ENCODE data around the gene DNAJB13. TPM values are rescaled to one million over a fixed set of nuclear protein-coding genes. Genes with fewer than 3 reads are reported as not detected.
"Not testable (repeated sequence)": the region's sequence is repeated elsewhere in the genome, so short reads cannot be mapped to it uniquely, and the experiment has no call there.

Gene DNAJB13, protein sequence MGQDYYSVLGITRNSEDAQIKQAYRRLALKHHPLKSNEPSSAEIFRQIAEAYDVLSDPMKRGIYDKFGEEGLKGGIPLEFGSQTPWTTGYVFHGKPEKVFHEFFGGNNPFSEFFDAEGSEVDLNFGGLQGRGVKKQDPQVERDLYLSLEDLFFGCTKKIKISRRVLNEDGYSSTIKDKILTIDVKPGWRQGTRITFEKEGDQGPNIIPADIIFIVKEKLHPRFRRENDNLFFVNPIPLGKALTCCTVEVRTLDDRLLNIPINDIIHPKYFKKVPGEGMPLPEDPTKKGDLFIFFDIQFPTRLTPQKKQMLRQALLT
- total RNA-seq: not detected in 2 replicates

DNA sequence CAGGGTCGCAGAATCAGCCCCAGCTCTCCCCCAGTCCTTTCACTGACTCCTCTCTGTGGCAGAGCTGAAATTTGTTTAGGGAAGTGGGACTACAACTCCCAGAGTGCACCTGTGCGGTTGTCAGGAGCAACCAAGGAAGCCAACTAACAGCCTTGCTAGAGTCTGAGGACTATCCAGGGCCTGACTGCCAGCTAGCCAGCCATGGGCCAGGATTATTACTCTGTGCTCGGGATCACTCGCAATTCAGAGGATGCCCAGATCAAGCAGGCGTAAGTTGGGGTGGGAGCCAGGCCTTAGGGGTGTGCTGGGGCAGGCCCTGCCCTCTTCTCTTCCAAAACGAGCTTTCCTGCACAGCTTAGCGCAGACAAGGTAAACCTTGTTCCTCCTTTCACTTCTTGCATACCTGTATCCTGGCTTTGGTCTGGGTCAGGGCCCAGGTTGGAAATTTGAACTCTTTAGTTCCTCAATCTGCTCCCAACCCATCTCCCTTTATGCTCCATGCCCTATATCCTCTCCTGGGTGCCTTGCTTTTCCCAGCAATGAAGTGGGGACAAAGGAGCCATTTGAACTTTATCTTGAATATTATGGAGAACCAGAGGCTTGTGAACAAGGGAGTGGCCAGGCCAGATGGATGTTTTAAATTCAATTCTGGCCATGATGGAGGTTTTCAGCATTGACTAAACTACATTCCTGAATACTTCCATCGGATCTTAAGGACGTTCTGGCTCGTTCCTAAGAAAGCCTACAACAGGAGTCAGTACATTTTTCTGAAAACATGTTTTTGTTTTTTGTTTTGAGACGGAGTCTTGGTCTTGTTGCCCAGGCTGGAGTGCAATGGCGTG lies at the start of gene DNAJB13:
TSS of gene DNAJB13 (plus strand) at position 158 of the 842 bp plus-strand sequence. CDS start at position 202, 44 bp downstream.
- no peak for DNase-seq (ENCODE audit: low read depth, low spot score)

DNA sequence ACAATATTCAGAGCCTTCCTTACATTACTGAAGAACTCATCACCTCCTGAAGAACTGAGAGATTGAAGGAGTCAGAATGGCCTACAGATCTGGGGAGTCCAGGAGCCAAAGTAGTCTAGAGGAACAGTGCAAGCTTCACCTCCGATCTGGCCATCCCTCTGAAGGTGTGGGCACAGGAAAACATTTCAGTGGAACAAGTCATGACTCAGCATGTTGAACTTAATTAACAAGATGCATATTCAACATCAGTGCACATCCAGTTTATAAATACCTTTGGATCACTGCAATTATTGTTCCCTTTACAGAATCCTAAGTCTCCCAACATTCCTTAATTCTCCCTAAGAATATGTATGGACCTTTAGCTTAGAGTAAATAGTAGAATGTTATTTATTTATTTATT lies 48.5 kb upstream of the DNAJB13 start:
- DNase-seq (ENCODE audit: low read depth, low spot score): no peak

DNA sequence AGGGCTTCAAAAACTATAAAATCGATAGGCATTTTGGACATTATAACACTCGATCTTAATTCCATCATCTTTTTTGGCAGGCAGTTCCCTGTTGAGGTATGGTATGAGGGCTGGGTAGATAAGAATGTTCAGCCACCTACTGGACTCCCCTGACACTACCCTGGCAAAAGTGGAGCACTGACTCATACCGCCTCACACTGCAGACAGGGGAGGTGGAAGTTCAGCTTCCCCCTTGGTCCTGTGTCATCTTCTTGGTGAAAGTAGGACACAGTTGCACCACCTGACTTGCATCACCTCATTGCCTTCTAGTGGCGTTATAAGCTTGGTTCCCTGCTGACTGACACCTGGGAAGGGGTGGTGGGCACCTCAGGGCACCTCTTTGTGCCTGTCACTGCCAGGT lies 43.6 kb upstream of the DNAJB13 start:
- DNase-seq (ENCODE audit: low read depth, low spot score): no peak

DNA sequence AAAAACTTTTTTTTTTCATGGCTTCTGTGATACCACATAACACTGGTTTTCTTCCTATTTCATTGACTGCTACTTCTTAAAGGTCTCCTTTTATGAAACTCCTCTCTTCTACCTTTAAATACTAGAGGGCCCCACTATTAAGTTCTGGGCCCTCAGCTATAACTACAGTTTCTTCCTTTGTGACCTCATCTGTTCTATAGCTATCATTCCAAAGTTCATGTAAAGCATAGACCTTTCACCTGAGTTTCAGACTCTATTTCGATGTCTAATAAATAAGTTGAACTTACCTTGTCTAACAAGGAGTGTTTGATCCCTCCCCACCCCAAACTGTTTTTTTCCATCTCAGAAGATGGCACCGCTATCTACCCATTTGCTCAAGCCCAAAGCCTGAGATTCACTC lies 38.8 kb upstream of the DNAJB13 start:
- DNase-seq (ENCODE audit: low read depth, low spot score): no peak

DNA sequence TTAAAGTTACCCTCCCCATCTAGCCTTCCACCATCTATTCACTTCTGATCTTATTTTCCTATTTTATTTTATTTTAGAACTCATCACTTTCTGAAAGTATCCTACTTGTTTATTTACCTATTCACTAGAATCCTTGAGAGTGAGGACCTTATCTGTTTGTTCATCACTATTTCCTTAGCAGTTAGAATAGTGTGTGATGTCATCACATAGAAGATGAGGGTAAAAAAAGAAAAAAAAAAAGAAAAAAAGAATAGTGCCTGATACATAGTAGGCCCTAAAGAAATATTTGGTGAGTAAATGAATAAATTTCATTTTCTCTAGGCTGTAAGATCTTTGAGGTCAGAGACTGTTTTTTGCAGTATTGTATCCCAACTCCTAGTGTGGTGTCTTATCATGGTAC lies 37.4 kb upstream of the DNAJB13 start:
- DNase-seq (ENCODE audit: low read depth, low spot score): no peak

DNA sequence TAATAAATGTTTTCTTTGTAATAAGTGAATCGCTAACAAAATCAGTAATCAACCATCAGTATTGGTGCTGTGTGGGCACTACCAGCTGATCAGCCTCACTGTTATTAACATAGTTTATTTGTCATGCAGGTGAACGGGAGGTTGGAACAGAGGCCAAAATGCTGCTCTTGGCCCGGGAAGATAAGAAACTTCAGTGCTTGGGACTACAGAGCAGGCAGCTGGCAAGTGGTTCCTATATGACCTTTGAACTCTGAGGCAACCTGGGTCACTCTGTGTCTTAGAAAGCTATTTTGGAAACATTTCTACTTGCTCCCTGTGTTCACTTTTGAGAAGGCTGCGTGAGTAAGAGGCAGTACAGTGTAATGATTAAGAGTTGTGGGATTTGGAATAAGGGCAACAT lies 36.5 kb upstream of the DNAJB13 start:
- DNase-seq (ENCODE audit: low read depth, low spot score): no peak

DNA sequence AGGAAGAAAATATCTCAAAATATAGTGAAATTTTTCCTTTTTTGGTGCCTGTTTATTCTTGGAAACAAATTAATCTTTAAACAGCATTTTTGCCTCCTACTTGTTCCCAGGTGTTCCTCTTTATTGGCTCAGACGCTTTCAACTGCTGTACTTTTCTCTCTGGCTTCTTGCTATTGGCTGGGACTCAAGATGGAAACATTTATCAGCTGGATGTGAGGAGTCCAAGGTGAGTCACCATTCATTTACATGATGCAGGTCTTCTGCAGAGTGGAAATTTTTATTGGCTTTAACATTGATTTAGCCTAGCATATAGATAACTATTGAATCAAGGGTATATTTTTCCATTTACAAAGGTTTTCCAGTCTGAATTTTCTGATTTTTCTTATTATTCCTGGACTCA lies 34.4 kb upstream of the DNAJB13 start:
- DNase-seq (ENCODE audit: low read depth, low spot score): no peak

DNA sequence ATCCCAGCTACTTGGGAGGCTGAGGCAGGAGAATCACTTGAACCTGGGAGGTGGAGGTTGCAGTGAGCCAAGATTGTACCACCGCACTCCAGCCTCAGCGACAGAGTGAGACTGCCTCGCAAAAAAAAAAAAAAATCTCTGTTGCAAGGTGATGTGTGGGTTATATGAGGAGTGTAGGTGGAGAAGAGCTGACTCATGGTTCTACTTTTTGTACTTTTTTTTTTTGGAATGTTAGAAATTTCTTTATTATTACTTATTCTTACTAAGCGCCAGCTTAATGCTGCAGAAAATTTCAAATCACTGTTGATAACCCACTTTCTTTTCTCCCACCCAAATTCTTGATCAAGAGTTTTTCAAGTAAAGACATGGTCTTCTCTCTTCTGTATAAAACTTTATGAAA lies 29.6 kb upstream of the DNAJB13 start:
- DNase-seq (ENCODE audit: low read depth, low spot score): no peak

DNA sequence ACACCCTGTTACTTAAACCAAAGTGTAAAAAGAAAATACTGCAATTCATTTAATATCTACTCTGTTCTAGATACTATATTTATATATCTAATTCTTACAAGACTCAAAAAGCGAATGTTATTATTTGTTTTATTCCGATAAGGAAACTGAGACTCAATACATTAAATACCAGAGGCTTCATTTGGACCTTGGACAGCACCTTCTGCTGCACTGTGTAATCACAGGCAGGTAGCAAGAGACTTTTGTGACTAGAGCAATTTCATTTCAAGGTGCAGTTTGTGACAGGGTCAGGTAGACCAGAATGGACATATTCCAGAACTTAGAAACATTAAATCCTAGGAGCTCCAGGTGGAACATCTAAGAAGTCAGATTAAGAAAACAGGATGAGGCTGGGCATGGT lies 21.4 kb upstream of the DNAJB13 start:
- no peak for DNase-seq (ENCODE audit: low read depth, low spot score)

DNA sequence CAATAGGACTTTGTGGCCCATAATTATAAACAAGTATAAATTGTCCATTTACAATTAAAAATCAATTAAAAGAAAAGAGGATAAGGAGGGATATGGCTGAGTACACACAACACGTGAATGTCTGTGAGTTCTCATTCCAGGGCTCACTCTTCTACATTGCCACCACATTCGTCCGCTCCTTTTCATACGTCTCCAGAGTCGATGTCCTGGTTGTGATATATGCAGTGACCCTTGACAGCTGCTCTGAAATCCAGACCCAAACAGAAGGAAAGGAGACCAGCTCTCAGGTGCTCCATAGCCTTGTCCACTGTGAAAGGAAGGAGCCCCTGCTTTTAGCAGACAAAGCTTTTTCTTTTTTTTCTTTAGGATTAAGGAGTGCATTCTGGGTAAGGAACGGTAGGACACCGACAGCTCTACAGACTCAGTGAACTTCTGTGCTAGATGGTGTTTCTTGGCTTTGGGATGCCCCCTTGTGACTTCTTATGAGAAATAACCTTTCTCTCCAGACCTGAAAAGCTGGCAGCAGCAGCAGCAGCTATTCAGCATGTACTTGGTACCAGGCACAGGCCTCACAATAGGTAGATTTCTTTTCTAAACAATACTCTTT lies 19.7 kb upstream of the DNAJB13 start:
- DNase-seq (ENCODE audit: low read depth, low spot score): peak; percentile 29

DNA sequence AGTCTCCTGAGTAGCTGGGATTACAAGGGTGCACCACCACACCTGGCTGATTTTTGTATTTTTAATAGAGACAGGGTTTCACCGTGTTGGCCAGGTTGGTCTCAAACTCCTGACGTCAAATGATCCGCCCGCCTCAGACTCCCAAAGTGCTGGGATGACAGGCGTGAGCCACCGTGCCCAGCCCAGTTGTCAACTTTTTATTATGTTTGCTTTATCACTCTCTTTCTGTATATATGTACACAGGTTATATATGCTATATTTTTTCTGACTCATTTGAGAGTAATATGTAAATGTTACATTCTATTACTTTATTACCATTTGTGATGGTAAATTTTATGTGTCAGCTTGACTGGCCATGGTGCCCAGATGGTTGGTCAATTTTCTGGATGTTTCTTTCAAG lies 18.9 kb upstream of the DNAJB13 start:
- DNase-seq (ENCODE audit: low read depth, low spot score): no peak

DNA sequence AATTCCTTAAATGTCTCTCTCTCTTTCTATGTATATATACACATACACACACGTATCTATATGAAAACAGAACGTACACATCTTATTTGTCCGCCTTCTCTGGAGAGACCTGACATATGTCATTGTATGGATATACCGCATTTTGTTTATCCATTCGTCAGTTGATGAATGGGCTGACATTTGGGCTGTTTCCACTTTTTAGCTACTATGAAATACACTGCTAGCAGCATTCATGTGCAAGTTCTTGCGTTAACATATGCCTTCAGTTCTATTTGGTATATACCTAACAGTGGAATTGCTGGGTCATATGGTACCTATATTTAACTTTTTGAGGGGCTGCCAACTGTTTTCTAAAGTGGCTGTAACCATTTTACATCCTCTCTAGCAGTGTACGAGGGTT lies 18.0 kb upstream of the DNAJB13 start:
- DNase-seq (ENCODE audit: low read depth, low spot score): no peak

DNA sequence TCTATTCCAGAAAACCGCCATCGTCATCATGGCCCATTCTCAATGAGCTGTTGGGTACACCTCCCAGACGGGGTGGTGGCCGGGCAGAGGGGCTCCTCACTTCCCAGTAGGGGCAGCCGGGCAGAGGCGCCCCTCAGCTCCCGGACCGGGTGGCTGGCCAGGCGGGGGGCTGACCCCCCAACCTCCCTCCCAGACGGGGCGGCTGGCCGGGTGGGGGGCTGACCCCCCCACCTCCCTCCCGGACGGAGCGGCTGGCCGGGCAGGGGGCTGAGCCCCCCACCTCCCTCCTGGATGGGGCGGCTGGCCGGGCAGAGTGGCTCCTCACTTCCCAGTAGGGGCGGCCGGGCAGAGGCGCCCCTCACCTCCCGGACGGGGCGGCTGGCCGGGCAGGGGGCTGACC lies 14.8 kb upstream of the DNAJB13 start:
- DNase-seq (ENCODE audit: low read depth, low spot score): not testable (repeated sequence)

DNA sequence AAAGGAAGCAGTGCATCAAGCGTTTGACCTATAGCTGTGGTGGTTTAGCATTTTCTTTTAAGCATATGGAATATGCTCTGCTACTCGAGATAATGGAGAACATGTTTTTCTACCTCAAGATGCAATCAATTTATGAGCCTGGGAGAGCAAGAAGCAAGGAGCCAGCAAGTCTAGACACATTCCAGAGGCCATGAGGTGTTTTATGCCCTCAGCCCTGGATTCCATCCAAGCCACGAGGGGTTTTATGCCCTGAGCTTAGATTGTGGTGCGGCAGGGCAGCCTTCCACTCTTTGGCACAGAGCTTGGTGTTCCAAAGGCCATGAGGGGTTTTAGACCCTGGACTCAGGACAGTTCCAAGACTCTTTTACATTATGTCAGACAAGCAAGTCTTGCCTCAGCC lies 11.7 kb upstream of the DNAJB13 start:
- DNase-seq (ENCODE audit: low read depth, low spot score): no peak

DNA sequence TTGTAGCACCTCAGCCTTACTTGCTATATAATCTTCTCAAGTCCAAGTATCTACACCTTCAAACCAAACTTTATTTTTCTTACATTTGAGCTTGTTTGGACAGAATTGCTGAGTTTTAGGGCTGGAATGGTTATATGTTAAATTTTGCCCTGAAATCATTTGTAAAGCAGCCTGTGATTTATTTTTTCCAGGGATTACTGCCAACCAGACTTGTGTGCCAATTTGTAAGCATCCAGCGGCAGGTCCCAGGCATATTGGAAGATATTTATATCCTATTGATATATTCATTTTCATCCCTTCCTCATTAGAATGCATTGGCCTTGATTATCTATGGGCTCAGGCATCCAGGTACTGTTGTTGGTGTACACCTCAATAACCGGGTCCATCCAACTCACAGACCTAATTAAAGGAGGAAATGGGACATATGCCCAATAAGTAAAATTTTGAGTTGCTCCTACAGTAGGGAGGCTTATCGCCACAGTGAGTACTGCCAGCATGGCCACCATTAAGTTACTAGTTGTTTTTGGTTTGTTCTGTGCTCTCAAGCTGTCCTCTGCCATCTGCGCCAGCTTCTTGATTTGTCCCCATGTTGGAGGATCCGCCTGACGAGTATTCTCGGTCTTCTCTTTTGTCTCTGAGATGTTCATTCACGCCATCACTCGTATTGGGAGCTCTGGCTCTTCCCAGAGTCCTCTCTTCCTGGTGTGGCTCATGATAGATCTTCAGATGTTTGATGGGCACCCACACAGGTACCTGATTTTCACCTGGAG lies 9.8 kb upstream of the DNAJB13 start:
- DNase-seq (ENCODE audit: low read depth, low spot score): no peak

DNA sequence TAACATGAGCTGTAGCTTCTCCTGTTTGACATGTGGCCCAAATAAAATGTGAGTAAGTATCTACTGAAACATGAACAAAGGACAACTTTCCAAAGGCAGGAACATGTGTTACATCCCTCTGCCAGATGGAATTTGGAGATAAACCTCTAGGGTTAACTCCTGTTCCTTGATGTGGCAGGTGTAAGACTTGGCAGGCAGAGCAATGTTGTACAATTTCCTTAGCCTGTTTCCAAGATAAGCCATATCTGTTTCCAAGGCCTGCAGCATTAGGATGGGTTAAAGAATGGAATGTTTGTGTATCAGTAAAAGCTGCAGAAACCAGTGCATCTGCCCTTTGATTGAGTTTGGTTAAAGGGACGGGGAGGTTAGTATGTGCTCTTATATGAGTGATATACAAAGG lies 8.8 kb upstream of the DNAJB13 start:
- peak; percentile 76 for DNase-seq (ENCODE audit: low read depth, low spot score)

DNA sequence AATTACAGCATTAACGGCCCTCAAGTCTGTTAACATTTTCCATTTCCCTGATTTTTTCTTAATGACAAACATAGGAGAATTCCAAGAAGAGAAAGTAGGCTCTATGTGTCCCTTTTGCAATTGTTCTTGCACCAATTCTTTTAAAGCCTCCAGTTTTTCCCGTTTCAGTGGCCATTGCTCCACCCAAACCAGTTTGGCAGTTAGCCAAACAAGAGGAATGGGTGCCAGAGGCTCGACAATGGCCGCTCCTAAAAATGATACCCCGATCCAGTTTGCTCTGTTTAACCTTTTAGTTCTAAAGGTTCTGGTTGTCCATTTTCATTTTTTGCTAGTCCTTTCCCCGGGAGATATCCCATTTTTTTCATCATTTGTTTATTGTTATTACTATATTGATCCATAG lies 6.7 kb upstream of the DNAJB13 start:
- no peak for DNase-seq (ENCODE audit: low read depth, low spot score)

DNA sequence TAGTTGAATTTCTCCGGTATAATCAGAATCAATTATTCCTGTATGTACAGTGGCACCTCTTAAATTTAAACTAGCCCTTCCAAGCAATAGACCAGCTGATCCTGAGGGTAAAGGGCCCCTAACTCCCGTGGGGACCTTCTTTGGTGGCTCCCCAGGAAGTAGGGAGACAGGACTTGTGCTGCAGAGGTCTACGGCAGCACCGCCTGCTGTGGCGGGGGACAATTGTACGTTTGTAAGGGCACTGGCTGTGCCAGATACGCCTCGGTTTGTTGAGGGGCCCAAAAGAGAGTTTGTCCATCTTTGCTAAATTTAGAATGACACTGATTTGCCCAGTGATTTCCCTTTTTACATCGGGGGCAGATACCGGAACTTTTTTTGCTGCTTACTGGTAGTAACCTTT lies 5.9 kb upstream of the DNAJB13 start:
- no peak for DNase-seq (ENCODE audit: low read depth, low spot score)

DNA sequence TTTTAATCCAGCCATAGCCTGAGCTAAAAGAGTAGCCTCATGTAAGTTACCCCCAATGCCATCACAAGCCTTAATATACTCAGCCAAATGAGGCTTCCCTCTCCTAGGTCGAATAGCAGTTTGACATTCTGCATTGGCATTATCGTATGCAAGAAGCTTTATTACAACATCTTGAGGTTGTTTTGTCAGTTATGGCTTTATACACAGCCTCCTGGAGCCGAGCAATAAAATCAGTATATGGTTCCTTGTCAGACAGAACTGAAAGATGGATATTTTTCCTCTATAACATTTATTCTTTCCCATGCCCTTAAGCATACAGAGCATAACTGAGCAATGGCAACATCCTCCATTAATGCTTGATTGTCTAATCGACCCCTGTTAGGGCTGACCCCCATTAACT lies 5.4 kb upstream of the DNAJB13 start:
- DNase-seq (ENCODE audit: low read depth, low spot score): no peak

DNA sequence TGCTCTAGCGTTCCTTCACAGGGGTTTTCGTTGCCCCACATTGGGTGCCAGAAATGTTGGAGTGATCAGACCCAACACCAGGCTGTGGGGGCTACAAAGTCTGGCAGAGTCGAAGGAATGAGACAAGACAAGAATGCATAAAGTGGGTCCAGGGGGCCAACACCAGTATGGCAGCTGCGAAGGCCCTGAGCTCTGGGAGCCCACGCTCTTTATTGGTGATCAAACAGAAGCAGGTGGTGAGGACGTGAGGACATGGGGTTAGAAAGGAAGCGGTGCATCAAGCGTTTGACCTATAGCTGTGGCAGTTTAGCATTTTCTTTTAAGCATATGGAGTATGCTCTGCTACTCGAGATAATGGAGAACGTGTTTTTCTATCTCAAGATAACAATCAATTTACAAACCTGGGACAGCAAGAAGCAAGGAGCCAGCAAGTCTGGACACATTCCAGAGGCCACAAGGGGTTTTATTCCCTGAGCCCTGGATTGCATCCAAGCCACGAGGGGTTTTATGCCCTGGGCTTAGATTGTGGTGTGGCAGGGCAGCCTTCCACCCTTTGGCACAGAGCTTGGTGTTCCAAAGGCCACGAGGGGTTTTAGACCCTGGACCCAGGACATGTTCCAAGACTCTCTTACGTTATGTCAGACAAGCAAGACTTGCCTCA lies 3.9 kb upstream of the DNAJB13 start:
- DNase-seq (ENCODE audit: low read depth, low spot score): no peak

DNA sequence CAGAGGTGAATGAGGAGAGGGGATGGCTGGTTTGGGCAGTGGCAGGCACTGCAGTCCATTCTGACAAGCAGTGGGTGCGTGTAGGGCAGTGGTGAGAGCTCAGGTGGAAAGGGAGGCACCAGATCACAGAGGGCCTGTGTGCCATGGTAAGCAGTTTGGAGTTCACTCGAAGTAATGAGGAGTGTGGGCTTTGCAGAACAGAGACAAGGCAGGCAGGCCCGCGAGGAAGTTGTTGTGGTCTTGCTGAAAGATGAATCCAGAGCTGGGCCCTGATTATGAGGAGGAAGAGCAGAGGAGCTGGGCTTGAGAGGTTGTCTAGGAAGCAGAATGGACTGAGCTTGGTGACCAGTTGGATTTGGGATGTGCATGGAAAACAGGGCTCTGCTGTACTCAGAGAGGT lies 1.6 kb upstream of the DNAJB13 start:
- no peak for DNase-seq (ENCODE audit: low read depth, low spot score)

All from pulmonary artery endothelial cell (primary cell).